ENCODE data around the gene HSPG2. TPM values are rescaled to one million over a fixed set of nuclear protein-coding genes. Genes with fewer than 3 reads are reported as not detected.

HSPG2 gene
- total and polyA plus RNA-seq, 2 of the 8 experiments (the other 6 are each of a cell fraction or from before 2014, with no cell fraction given) = 17.8 to 111 TPM

DNA sequence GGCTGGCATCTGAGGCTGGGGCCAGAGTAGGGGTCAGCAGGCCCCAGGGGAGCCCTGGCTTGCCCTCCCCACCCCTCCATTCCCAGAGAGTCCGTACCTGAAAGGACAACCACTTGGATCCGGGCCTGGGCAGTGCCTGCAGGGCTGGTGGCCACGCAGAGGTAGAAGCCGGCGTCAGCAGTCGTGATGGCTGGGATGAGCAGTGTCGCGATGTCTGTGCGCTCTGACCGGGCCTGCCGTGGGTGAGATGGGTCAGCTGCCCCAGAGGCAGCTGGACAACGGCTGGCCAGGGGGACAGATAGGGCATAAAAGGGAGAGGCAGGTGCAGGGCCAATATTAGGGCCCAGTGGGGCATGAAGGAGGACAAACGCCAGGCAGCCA lies 82.4 kb downstream of the HSPG2 start:
- Histone ChIP-seq H2AK5ac (ENCODE audit: low read depth, low read length) (no peak overlapping the region), H3K4me3 (ENCODE audit: extremely low read depth in 1 of 4, insufficient read depth in 2 of 4, low read depth in 3 of 4, low read length in 4 of 4) (no peak overlapping the region), H3K4me1 (replicated peaks in 1 of 4; ENCODE audit: control insufficient read depth in 3 of 4, insufficient read depth in 4 of 4, low read length in 3 of 4) (no peaks in the 10 kb centered on the region), H3K9me3 (ENCODE audit: insufficient read depth in 2 of 2, low read depth in 1 of 2, low read length in 1 of 2) (no peaks in the 10 kb centered on the region), H2BK12ac (ENCODE audit: low read depth, low read length) (no peak overlapping the region), H4K20me1 (replicated peaks in 1 of 2; ENCODE audit: control insufficient read depth in 1 of 2, insufficient read depth in 2 of 2, low read length in 2 of 2) (peaks cover 0 to 7% of the 10 kb centered on the region in 2 experiments), H3K79me2 (ENCODE audit: control insufficient read depth in 1 of 2, insufficient read depth in 2 of 2, low read length in 2 of 2) (no peaks in the 10 kb centered on the region), H4K91ac (replicated peaks; ENCODE audit: insufficient read length, low read length) (no peak overlapping the region), H4K5ac (ENCODE audit: insufficient read length, low read depth, low read length) (no peak overlapping the region), H3K36me3 (ENCODE audit: control insufficient read depth in 2 of 4, insufficient read depth in 4 of 4, low read length in 3 of 4) (peaks cover 17 to 59% (median 41%) of the 10 kb centered on the region in 4 experiments), H3K9ac (replicated peaks in 1 of 4; ENCODE audit: extremely low read depth in 1 of 4, low read depth in 3 of 4, low read length in 3 of 4) (no peak overlapping the region), H3K4me2 (ENCODE audit: insufficient read depth in 1 of 2, low read depth in 2 of 2, low read length in 2 of 2) (no peak overlapping the region), H3K18ac (ENCODE audit: extremely low read depth, low read length) (no peak overlapping the region), H3K23ac (ENCODE audit: insufficient read length) (no peak overlapping the region), H3K27me3 (replicated peaks in 1 of 4; ENCODE audit: control insufficient read depth in 3 of 4, extremely low read depth in 1 of 4, insufficient read depth in 3 of 4, low read length in 3 of 4) (no peaks in the 10 kb centered on the region), H3K4ac (replicated peaks; ENCODE audit: insufficient read length, low read depth, low read length) (no peak overlapping the region), H3K79me1 (ENCODE audit: low read depth, low read length) (no peaks in the 10 kb centered on the region), H2AFZ (ENCODE audit: low read length) (no peak overlapping the region), H3K14ac (ENCODE audit: insufficient read length) (no peak overlapping the region), H2BK120ac (replicated peaks; ENCODE audit: low read depth, low read length) (no peak overlapping the region), H2BK20ac (ENCODE audit: low read length) (no peak overlapping the region), H2BK15ac (ENCODE audit: low read length) (no peak overlapping the region), H4K8ac (ENCODE audit: extremely low read depth, insufficient read depth, low read length) (no peak overlapping the region), H3K23me2 (ENCODE audit: low read depth, low read length) (no peaks in the 10 kb centered on the region), H3K56ac (replicated peaks; ENCODE audit: insufficient read length, low read depth, low read length) (no peak overlapping the region), H3K27ac (ENCODE audit: low read depth, low read length) (no peak overlapping the region), H2BK5ac (ENCODE audit: low read depth, low read length) (no peak overlapping the region)
- POLR2A ChIA-PET (ENCODE audit: partially characterized antibody) = no interaction called here
- TF ChIP-seq HDAC2 (IDR thresholded peaks at IDR 0.05; ENCODE audit: borderline replicate concordance in 1 of 2, low read depth in 2 of 2, low read length in 2 of 2) (no peak), E2F6 (IDR thresholded peaks at IDR 0.05) (no peak), POLR2A (IDR thresholded peaks at IDR 0.05; ENCODE audit: control extremely low read depth in 1 of 2, low read depth in 2 of 2, low read length in 2 of 2) (no peak), POU5F1 (IDR thresholded peaks at IDR 0.05; ENCODE audit: low read depth, low read length) (no peak), ZNF274 (IDR thresholded peaks at IDR 0.05; ENCODE audit: borderline replicate concordance, extremely low read depth, low read length) (no peak), EGR1 (IDR thresholded peaks at IDR 0.05; ENCODE audit: borderline replicate concordance, low read depth, low read length) (no peak), RFX5 (IDR thresholded peaks at IDR 0.05; ENCODE audit: borderline replicate concordance, low read depth, low read length) (no peak), CEBPB (IDR thresholded peaks at IDR 0.05; ENCODE audit: low read depth, low read length) (no peak), CREB1 (IDR thresholded peaks at IDR 0.05) (no peak)
- TF ChIP-seq, protein P1, sequence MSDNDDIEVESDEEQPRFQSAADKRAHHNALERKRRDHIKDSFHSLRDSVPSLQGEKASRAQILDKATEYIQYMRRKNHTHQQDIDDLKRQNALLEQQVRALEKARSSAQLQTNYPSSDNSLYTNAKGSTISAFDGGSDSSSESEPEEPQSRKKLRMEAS (IDR thresholded peaks at IDR 0.05) = no peak
- DNase-seq (ENCODE audit: low read depth in 1 of 2, low spot score in 2 of 2) = no peak
- CTCF ChIA-PET (ENCODE audit: partially characterized antibody) = interaction anchor here (0.7 kb wide), 1 partner anchor 95 kb away, joined by 3 read pairs; no protein-coding TSS in a partner anchor
- 94% methylated on average over 13 of the region's 13 CpGs; no CpG with 5 or more reads in 1 of the 2 experiments for WGBS, 2 experiments (ENCODE audit: extremely low coverage in 1 of 2, insufficient coverage in 1 of 2, insufficient read length in 1 of 2, insufficient replicate concordance in 2 of 2, low coverage in 1 of 2, low lambda C conversion rate in 2 of 2, missing lambda C conversion rate in 1 of 2)
- no peak for FAIRE-seq
